Lower lobe of right lung (tissue), 2 donors: ENCODE measurements around the gene OGT. TPM values are rescaled to one million over a fixed set of nuclear protein-coding genes. Genes with fewer than 3 reads are reported as not detected.
A peak's percentile ranks its signal among the peaks of the same experiment; 100 is the strongest.

Source experiments
- ATAC-seq, 2 donors: fragments of 200-7000 bp; cut with Tn5 transposase; one replicate each; pipeline ENCODE4 v1.9.1; 2020 to 2022; ENCODE audit warnings: mild to moderate bottlenecking in 2 of 2, moderate library complexity in 2 of 2
- DNase-seq: peaks from one replicate; pipeline ENCODE4 v3.0.0-alpha.2; 2020
- H3K27ac ChIP-seq: fragments of 200-600 bp; one replicate; pipeline ENCODE4 v1.8.0; 2022
- H3K27me3 ChIP-seq: fragments of 200-600 bp; one replicate; pipeline ENCODE4 v1.8.0; 2022; ENCODE audit warnings: low read depth
- H3K36me3 ChIP-seq: fragments of 200-600 bp; one replicate; pipeline ENCODE4 v1.8.0; 2022; ENCODE audit warnings: mild to moderate bottlenecking
- H3K4me1 ChIP-seq: fragments of 200-600 bp; one replicate; pipeline ENCODE4 v1.8.0; 2022
- H3K4me3 ChIP-seq: fragments of 200-600 bp; one replicate; pipeline ENCODE4 v1.8.0; 2022; ENCODE audit warnings: mild to moderate bottlenecking
- H3K9me3 ChIP-seq: fragments of 200-600 bp; one replicate; pipeline ENCODE4 v1.8.0; 2022
- intact Hi-C: fragments of 100-400 bp; cut with DNase I; formaldehyde crosslinking; loops from one replicate; pipeline ENCODE4 v1.11.0; 2022
- total RNA-seq: library from RNA; stranded (reverse); fragmentation: NEBNext Ultra II Directional; extraction: Animal tissue kit (Norgen Biotek cat#: 25700); gene quantifications from one replicate; pipeline ENCODE4 v1.2.1, GENCODE V29; 2021
- TF ChIP-seq, protein P1 (sequence below): fragments of 200-600 bp; IDR thresholded peaks from one replicate; pipeline ENCODE4 v1.8.0; 2022; ENCODE audit warnings: antibody characterized with exemption, mild to moderate bottlenecking
- donor health status: DM: no; HTN: yes; CAD: no; lungs with severe emphysema.

OGT gene
- total RNA-seq, 1 donor from 2014 or later = 149 TPM

DNA sequence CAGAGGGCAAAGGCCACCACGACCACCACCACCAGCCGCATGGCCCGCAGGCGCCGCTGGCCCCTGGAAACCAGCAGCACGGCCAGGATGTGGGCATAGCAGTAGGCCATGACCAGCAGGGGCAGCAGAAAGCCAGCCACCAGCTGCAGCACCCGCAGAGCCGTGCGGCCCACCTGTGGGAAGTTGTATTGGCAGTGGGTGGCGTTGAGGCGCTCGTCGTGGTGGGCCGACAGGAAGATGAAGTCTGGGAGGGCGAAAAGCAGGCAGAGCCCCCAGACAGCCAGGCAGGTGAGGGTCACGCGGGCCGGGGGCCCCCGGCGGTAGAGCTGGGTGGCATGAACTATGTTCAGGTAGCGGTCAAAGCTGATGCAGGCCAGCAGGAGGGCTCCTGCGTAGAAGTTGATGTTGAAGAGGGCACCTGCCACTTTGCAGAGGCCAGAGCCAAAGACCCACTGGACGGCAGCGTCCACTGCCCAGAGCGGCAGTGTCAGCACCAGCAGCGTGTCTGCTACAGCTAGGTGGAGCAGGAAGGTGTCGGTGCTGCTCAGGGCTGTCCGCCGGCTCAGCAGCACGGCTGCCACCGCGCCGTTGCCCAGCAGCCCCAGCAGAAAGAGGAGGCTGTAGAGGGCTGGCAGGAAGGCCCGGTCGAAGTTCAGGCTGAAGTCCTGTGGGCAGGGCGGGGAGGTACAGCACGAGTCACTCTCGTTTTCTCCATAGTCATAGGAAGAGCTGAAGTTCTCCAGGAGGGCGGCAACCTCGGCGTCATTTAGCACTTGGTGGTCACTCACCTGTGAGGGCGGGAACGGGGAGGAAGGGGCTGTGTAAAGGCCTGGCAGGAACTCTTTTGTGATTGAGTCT lies 84.0 kb downstream of the OGT start:
- no peak for DNase-seq
- H3K4me3 ChIP-seq = peak overlapping the region; percentile 11

DNA sequence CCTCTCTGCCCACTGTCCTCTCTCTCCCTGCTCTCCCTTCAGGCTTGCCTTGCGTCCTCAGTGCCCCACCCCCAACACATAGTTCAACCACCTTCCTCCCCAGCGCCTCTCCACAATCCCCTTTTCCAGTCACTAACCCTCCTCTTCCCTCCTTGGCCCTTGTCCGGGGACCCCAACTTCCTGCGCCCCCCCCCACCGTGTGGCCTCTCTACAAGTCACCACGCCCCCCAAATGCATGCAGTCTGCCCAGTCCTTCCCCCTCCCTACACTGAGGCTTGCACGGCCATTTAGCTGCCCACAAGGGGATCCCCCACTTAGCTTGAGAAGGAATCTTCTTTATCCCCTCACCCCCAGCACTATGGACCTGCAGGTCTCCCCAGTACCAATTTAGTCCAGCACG lies 84.8 kb downstream of the OGT start:
- no peaks in the 10 kb centered on the region for H3K27me3 ChIP-seq
- intact Hi-C loops = no loop called here
- peaks cover 9% of the 10 kb centered on the region for H3K36me3 ChIP-seq
- H3K4me3 ChIP-seq = peak overlapping the region; percentile 11
- peaks cover 11% of the 10 kb centered on the region for H3K4me1 ChIP-seq
- no peaks in the 10 kb centered on the region for H3K9me3 ChIP-seq
- DNase-seq = no peak
- no peak overlapping the region for H3K27ac ChIP-seq
- no peak for ATAC-seq
- TF ChIP-seq, protein P1, sequence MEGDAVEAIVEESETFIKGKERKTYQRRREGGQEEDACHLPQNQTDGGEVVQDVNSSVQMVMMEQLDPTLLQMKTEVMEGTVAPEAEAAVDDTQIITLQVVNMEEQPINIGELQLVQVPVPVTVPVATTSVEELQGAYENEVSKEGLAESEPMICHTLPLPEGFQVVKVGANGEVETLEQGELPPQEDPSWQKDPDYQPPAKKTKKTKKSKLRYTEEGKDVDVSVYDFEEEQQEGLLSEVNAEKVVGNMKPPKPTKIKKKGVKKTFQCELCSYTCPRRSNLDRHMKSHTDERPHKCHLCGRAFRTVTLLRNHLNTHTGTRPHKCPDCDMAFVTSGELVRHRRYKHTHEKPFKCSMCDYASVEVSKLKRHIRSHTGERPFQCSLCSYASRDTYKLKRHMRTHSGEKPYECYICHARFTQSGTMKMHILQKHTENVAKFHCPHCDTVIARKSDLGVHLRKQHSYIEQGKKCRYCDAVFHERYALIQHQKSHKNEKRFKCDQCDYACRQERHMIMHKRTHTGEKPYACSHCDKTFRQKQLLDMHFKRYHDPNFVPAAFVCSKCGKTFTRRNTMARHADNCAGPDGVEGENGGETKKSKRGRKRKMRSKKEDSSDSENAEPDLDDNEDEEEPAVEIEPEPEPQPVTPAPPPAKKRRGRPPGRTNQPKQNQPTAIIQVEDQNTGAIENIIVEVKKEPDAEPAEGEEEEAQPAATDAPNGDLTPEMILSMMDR = no peak

More for the DNA sequence above, 84.0 kb downstream of the OGT start:
- intact Hi-C loops = no loop called here
- H3K4me1 ChIP-seq = peaks cover 4% of the 10 kb centered on the region
- TF ChIP-seq, protein P1 = no peak
- no peak overlapping the region for H3K27ac ChIP-seq
- H3K27me3 ChIP-seq = no peaks in the 10 kb centered on the region
- H3K9me3 ChIP-seq = no peaks in the 10 kb centered on the region
- ATAC-seq = peak in 1 of 2 donors; percentile 11
- peaks cover 15% of the 10 kb centered on the region for H3K36me3 ChIP-seq

DNA sequence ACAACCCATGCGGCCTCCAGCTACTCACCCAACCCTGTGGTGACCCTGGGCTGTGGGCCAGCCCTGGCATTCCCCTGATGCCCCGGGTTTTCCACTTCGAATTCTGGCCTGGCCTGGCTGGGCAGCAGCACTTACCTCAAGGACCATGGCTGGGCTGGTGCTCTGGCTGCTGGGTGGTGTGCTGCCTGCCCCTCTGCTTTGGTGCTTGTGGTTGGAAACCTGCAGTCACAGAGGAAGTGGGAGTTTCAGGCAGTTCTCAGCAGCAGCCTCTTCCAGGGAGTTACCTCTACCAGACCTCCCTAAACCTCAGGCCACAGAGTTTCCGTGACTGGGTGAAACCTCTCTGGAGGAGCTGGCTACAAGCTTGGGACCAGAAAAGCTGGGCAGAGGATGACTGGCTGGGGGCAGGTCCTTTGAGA lies 85.4 kb downstream of the OGT start, which contains the start of gene CXCR3:
TSS of gene CXCR3 (minus strand) at position 209 of the 419 bp plus-strand sequence. CDS start at position 147, 62 bp downstream.
- DNase-seq = peak; percentile 54
- intact Hi-C loops = no loop called here
- H3K27ac ChIP-seq = no peak within 1 kb of the TSS
- TF ChIP-seq, protein P1 = no peak
- no peaks in the 10 kb centered on the region for H3K27me3 ChIP-seq
- peak within 1 kb of the TSS; percentile 11 for H3K4me3 ChIP-seq
- ATAC-seq = peak; percentile 26 to 39
- peaks cover 16% of the 10 kb centered on the region for H3K4me1 ChIP-seq
- H3K9me3 ChIP-seq = no peaks in the 10 kb centered on the region
- peaks cover 5% of the 10 kb centered on the region for H3K36me3 ChIP-seq

DNA sequence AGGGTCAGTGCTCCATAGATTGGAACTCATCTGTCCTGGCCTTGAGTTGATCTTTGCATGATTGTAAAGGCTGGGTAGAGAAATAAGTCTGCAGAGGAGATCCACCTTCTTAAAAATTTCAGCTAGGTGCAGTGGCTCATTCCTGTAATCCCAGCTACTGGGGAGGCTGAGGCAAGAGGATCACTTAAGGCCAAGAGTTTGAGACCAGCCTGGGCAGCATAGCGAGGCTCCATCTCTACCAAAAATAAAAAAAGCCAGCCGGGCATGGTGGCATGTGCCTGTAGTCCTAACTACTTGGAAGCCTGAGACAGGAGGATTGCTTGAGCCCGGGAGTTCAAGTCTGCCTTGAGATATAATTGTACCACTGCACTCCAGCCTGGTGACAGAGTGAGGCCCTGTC lies 85.9 kb downstream of the OGT start:
- ATAC-seq (no peak), DNase-seq (no peak)
- no peaks in the 10 kb centered on the region for H3K9me3 ChIP-seq
- H3K36me3 ChIP-seq = peaks cover under 1% of the 10 kb centered on the region
- no peaks in the 10 kb centered on the region for H3K27me3 ChIP-seq
- TF ChIP-seq, protein P1 = no peak
- no peak overlapping the region for H3K27ac ChIP-seq
- intact Hi-C loops = no loop called here
- no peak overlapping the region for H3K4me3 ChIP-seq
- peaks cover 21% of the 10 kb centered on the region for H3K4me1 ChIP-seq

DNA sequence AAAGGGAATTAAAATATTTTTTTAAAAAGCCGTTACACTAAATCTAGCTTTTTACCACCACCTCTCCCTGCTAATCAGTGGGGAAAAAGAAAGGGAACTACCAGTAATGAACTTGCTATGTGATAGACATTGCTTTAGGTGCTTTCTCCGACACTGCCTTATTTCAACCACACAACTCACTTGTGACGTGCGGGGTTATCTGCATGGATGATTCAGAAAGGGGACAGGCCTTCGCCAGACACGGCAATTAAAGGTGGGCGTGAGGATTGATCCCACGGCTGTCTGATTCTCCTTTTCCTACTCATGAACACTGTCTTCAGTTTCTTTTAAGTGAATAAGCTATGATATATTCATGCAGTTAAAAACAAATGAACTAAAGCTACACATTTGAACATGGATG lies 86.3 kb downstream of the OGT start:
- Histone ChIP-seq H3K27me3 (no peaks in the 10 kb centered on the region), H3K9me3 (no peaks in the 10 kb centered on the region), H3K36me3 (no peaks in the 10 kb centered on the region), H3K4me3 (no peak overlapping the region), H3K27ac (no peak overlapping the region), H3K4me1 (peaks cover 21% of the 10 kb centered on the region)
- no peak for ATAC-seq
- intact Hi-C loops = no loop called here
- TF ChIP-seq, protein P1 = no peak
- DNase-seq = no peak
